Muscle layer of duodenum (tissue), 2 donors: ENCODE data around the gene EHBP1.

Experiments
- H3K27ac ChIP-seq: one replicate; pipeline ENCODE4 v1.7.0; 2013; ENCODE audit warnings: mild to moderate bottlenecking, low read length
- H3K27me3 ChIP-seq: one replicate; pipeline ENCODE4 v1.7.0; 2013; ENCODE audit warnings: low read depth, mild to moderate bottlenecking, control low read depth, low read length
- H3K36me3 ChIP-seq, 2 donors: one replicate each; pipeline ENCODE4 v1.7.0; 2013; ENCODE audit warnings: low read length in 2 of 2, control low read depth in 1 of 2, mild to moderate bottlenecking in 1 of 2; ENCODE audit not compliant: insufficient read depth in 2 of 2, control insufficient read depth in 1 of 2
- H3K4me1 ChIP-seq, 2 donors: one replicate each; pipeline ENCODE4 v1.7.0; 2013; ENCODE audit warnings: low read length in 2 of 2, mild to moderate bottlenecking in 2 of 2, control low read depth in 1 of 2, moderate library complexity in 1 of 2; ENCODE audit not compliant: insufficient read depth in 2 of 2, control insufficient read depth in 1 of 2
- H3K4me3 ChIP-seq, 2 donors: one replicate each; pipeline ENCODE4 v1.7.0; 2013; ENCODE audit warnings: low read length in 2 of 2, low read depth in 1 of 2, mild to moderate bottlenecking in 1 of 2
- H3K9me3 ChIP-seq, 2 donors: one replicate each; pipeline ENCODE4 v1.7.0; 2013; ENCODE audit warnings: low read length in 2 of 2, control low read depth in 1 of 2, mild to moderate bottlenecking in 1 of 2; ENCODE audit not compliant: control insufficient read depth in 1 of 2
- donor health status: healthy.

The EHBP1 gene

GRCh38 chr2:62760026-62760425 lies 54.5 kb downstream of the EHBP1 start:
- Histone ChIP-seq H3K9me3 (no peaks in the 10 kb centered on the region), H3K27me3 (no peaks in the 10 kb centered on the region), H3K27ac (no peak overlapping the region), H3K4me1 (peaks cover 4 to 17% of the 10 kb centered on the region in 2 donors), H3K36me3 (no peaks in the 10 kb centered on the region), H3K4me3 (no peak overlapping the region)

GRCh38 chr2:62760555-62760954 lies 55.0 kb downstream of the EHBP1 start:
- Histone ChIP-seq H3K36me3 (no peaks in the 10 kb centered on the region), H3K27ac (no peak overlapping the region), H3K4me3 (no peak overlapping the region), H3K4me1 (peaks cover 4 to 19% of the 10 kb centered on the region in 2 donors), H3K27me3 (no peaks in the 10 kb centered on the region), H3K9me3 (no peaks in the 10 kb centered on the region)

GRCh38 chr2:62765619-62766376 lies 60.3 kb downstream of the EHBP1 start:
- H3K27ac ChIP-seq: no peak overlapping the region
- no peaks in the 10 kb centered on the region for H3K36me3 ChIP-seq
- H3K4me3 ChIP-seq: no peak overlapping the region
- peaks cover 0 to 3% of the 10 kb centered on the region in 2 donors for H3K9me3 ChIP-seq
- H3K27me3 ChIP-seq: no peaks in the 10 kb centered on the region
- H3K4me1 ChIP-seq: peaks cover 4 to 17% of the 10 kb centered on the region in 2 donors

- H3K4me1 ChIP-seq: peaks cover 0 to 9% of the 10 kb centered on the region in 2 donors
- no peaks in the 10 kb centered on the region for H3K36me3 ChIP-seq
- H3K27me3 ChIP-seq: no peaks in the 10 kb centered on the region
- H3K4me3 ChIP-seq: no peak overlapping the region
- H3K9me3 ChIP-seq: peaks cover 0 to 4% of the 10 kb centered on the region in 2 donors
- H3K27ac ChIP-seq: no peak overlapping the region
Measured at GRCh38 chr2:62768615-62769014, 63.1 kb downstream of the EHBP1 start.

GRCh38 chr2:62770629-62771028 lies 65.1 kb downstream of the EHBP1 start:
- Histone ChIP-seq H3K27ac (no peak overlapping the region), H3K4me3 (no peak overlapping the region), H3K36me3 (no peaks in the 10 kb centered on the region), H3K4me1 (peaks cover 0 to 14% of the 10 kb centered on the region in 2 donors), H3K27me3 (no peaks in the 10 kb centered on the region), H3K9me3 (peaks cover 0 to 4% of the 10 kb centered on the region in 2 donors)

GRCh38 chr2:62774555-62775366 lies 69.2 kb downstream of the EHBP1 start:
- Histone ChIP-seq H3K27ac (peak overlapping the region; percentile 20), H3K27me3 (no peaks in the 10 kb centered on the region)

GRCh38 chr2:62775367-62775668 lies 69.8 kb downstream of the EHBP1 start:
- peaks cover 0 to 4% of the 10 kb centered on the region in 2 donors for H3K9me3 ChIP-seq
- H3K36me3 ChIP-seq: no peaks in the 10 kb centered on the region
- no peak overlapping the region for H3K27ac ChIP-seq
- H3K27me3 ChIP-seq: no peaks in the 10 kb centered on the region
- H3K4me3 ChIP-seq: no peak overlapping the region
- peaks cover 0 to 12% of the 10 kb centered on the region in 2 donors for H3K4me1 ChIP-seq

More at GRCh38 chr2:62774555-62775366, 69.2 kb downstream of the EHBP1 start:
- H3K4me1 ChIP-seq: peaks cover 0 to 11% of the 10 kb centered on the region in 2 donors
- H3K4me3 ChIP-seq: no peak overlapping the region
- H3K9me3 ChIP-seq: peaks cover 0 to 4% of the 10 kb centered on the region in 2 donors
- H3K36me3 ChIP-seq: no peaks in the 10 kb centered on the region

GRCh38 chr2:62783679-62784078 lies 78.2 kb downstream of the EHBP1 start:
- H3K4me3 ChIP-seq: no peak overlapping the region
- no peak overlapping the region for H3K27ac ChIP-seq
- H3K27me3 ChIP-seq: no peaks in the 10 kb centered on the region
- H3K9me3 ChIP-seq: no peaks in the 10 kb centered on the region
- H3K36me3 ChIP-seq: no peaks in the 10 kb centered on the region
- H3K4me1 ChIP-seq: peaks cover 0 to 38% of the 10 kb centered on the region in 2 donors

- Histone ChIP-seq H3K36me3 (no peaks in the 10 kb centered on the region), H3K9me3 (no peaks in the 10 kb centered on the region), H3K27ac (no peak overlapping the region), H3K4me1 (peaks cover 2 to 42% of the 10 kb centered on the region in 2 donors), H3K4me3 (no peak overlapping the region), H3K27me3 (no peaks in the 10 kb centered on the region)
Measured at GRCh38 chr2:62784341-62784740, 78.8 kb downstream of the EHBP1 start.

- Histone ChIP-seq H3K27ac (no peak overlapping the region), H3K27me3 (no peaks in the 10 kb centered on the region), H3K4me3 (no peak overlapping the region), H3K4me1 (peaks cover 5 to 50% of the 10 kb centered on the region in 2 donors), H3K36me3 (no peaks in the 10 kb centered on the region), H3K9me3 (no peaks in the 10 kb centered on the region)
Measured at GRCh38 chr2:62785216-62785615, 79.7 kb downstream of the EHBP1 start.

GRCh38 chr2:62785810-62786597 lies 80.5 kb downstream of the EHBP1 start:
- Histone ChIP-seq H3K4me3 (no peak overlapping the region), H3K36me3 (no peaks in the 10 kb centered on the region), H3K27me3 (no peaks in the 10 kb centered on the region), H3K27ac (no peak overlapping the region), H3K9me3 (no peaks in the 10 kb centered on the region), H3K4me1 (peaks cover 5 to 43% of the 10 kb centered on the region in 2 donors)
